Mesenchymal stem cell (in vitro differentiated cells and primary cell): ENCODE data around the gene ACSM5.

Source experiments
- DNase-seq: peaks from one replicate; pipeline ENCODE4 v3.0.0-alpha.2; 2013
- H2AFZ ChIP-seq: one replicate; pipeline ENCODE4 v1.6.1; 2013; ENCODE audit warnings: low read depth, mild to moderate bottlenecking, control low read depth, inconsistent platforms, low read length, moderate library complexity
- H2AK5ac ChIP-seq: 2 replicates; pipeline ENCODE4 v1.6.1; 2013; ENCODE audit warnings: low read length, moderate library complexity, mild to moderate bottlenecking, inconsistent platforms; ENCODE audit not compliant: severe bottlenecking
- H2BK120ac ChIP-seq: one replicate; pipeline ENCODE4 v1.6.1; 2013; ENCODE audit warnings: low read depth, mild to moderate bottlenecking, inconsistent platforms, low read length, moderate library complexity
- H2BK12ac ChIP-seq, 2 experiments: one replicate each; pipeline ENCODE4 v1.6.1; 2013; ENCODE audit warnings: inconsistent platforms in 2 of 2, low read length in 2 of 2, mild to moderate bottlenecking in 2 of 2, moderate library complexity in 2 of 2, control low read depth in 1 of 2
- H2BK15ac ChIP-seq: one replicate; pipeline ENCODE4 v1.6.1; 2013; ENCODE audit warnings: mild to moderate bottlenecking, low read depth, inconsistent platforms; ENCODE audit not compliant: poor library complexity, severe bottlenecking
- H2BK5ac ChIP-seq: 2 replicates; pipeline ENCODE4 v1.6.1; 2013; ENCODE audit warnings: low read depth, mild to moderate bottlenecking, low read length, control low read depth, inconsistent platforms; ENCODE audit not compliant: poor library complexity, severe bottlenecking
- H3K14ac ChIP-seq, 2 experiments: one replicate each; pipeline ENCODE4 v1.6.1; 2013; ENCODE audit warnings: inconsistent platforms in 2 of 2, low read length in 2 of 2, control low read depth in 1 of 2, mild to moderate bottlenecking in 1 of 2, moderate library complexity in 1 of 2
- H3K18ac ChIP-seq, 2 experiments: one replicate each; pipeline ENCODE4 v1.6.1; 2013; ENCODE audit warnings: inconsistent platforms in 2 of 2, low read length in 2 of 2, control low read depth in 1 of 2, low read depth in 1 of 2, mild to moderate bottlenecking in 1 of 2
- H3K23ac ChIP-seq, 2 experiments: one replicate each; pipeline ENCODE4 v1.6.1; 2013; ENCODE audit warnings: inconsistent platforms in 2 of 2, low read length in 2 of 2, mild to moderate bottlenecking in 2 of 2, moderate library complexity in 2 of 2, control low read depth in 1 of 2
- H3K27ac ChIP-seq: 2 replicates; pipeline ENCODE4 v1.5.1; 2013; ENCODE audit warnings: mild to moderate bottlenecking, moderate library complexity, low read length, control low read depth, inconsistent platforms; ENCODE audit not compliant: poor library complexity, severe bottlenecking
- H3K27me3 ChIP-seq, 2 experiments: 2 replicates each; pipeline versions ENCODE4 v1.6.1 to v1.7.0; 2013; ENCODE audit warnings: low read length in 2 of 2, mild to moderate bottlenecking in 2 of 2, moderate library complexity in 2 of 2, control low read depth in 1 of 2, inconsistent platforms in 1 of 2; ENCODE audit not compliant: control insufficient read depth in 1 of 2, insufficient read depth in 1 of 2
- H3K36me3 ChIP-seq, 2 experiments: 2 replicates each; pipeline versions ENCODE4 v1.6.1 to v1.7.0; 2013; ENCODE audit warnings: low read length in 2 of 2, control low read depth in 1 of 2, inconsistent platforms in 1 of 2, low read depth in 1 of 2, mild to moderate bottlenecking in 1 of 2; ENCODE audit not compliant: insufficient read depth in 2 of 2, control insufficient read depth in 1 of 2
- H3K4ac ChIP-seq, 2 experiments: one replicate each; pipeline ENCODE4 v1.6.1; 2013; ENCODE audit warnings: inconsistent platforms in 2 of 2, low read length in 2 of 2, mild to moderate bottlenecking in 2 of 2, moderate library complexity in 2 of 2, control low read depth in 1 of 2, low read depth in 1 of 2
- H3K4me1 ChIP-seq: 2 replicates; pipeline ENCODE4 v1.6.1; 2013; ENCODE audit warnings: low read depth, low read length, control low read depth; ENCODE audit not compliant: control insufficient read depth, insufficient read depth
- H3K4me2 ChIP-seq: 2 replicates; pipeline ENCODE4 v1.6.1; 2013; ENCODE audit warnings: low read length, mild to moderate bottlenecking, inconsistent platforms; ENCODE audit not compliant: poor library complexity, severe bottlenecking
- H3K4me3 ChIP-seq, 2 experiments: 2 replicates each; pipeline versions ENCODE4 v1.5.1 to v1.7.0; 2013; ENCODE audit warnings: low read length in 2 of 2, mild to moderate bottlenecking in 2 of 2, control low read depth in 1 of 2, low read depth in 1 of 2; ENCODE audit not compliant: insufficient read depth in 1 of 2
- H3K79me1 ChIP-seq: replicated peaks from 2 replicates; pipeline ENCODE4 v1.6.1; 2013; ENCODE audit warnings: mild to moderate bottlenecking, control low read depth, low read length, inconsistent platforms; ENCODE audit not compliant: poor library complexity, severe bottlenecking
- H3K9ac ChIP-seq: 2 replicates; pipeline ENCODE4 v1.7.0; 2013; ENCODE audit warnings: mild to moderate bottlenecking, low read length, moderate library complexity
- H3K9me3 ChIP-seq: 2 replicates; pipeline ENCODE4 v1.7.0; 2013; ENCODE audit warnings: mild to moderate bottlenecking, low read length; ENCODE audit not compliant: control insufficient read depth
- H4K8ac ChIP-seq: one replicate; pipeline ENCODE4 v1.6.1; 2013; ENCODE audit warnings: inconsistent platforms, mild to moderate bottlenecking, low read length, moderate library complexity
- H4K91ac ChIP-seq: one replicate; pipeline ENCODE4 v1.6.1; 2013; ENCODE audit warnings: mild to moderate bottlenecking, low read length, inconsistent platforms
- WGBS: methylation state at CpG from one replicate; pipeline ENCODE4 v1.1.7; 2013; ENCODE audit warnings: mixed read lengths; 5-methylcytosine and 5-hydroxymethylcytosine counted together

Gene ACSM5

GRCh38 chr16:20382202-20382948 lies 27.0 kb upstream of the ACSM5 start:
- no peak overlapping the region for H3K18ac ChIP-seq
- H3K36me3 ChIP-seq, result no peaks in the 10 kb centered on the region
- DNase-seq, result no peak
- no peak overlapping the region for H2BK12ac ChIP-seq
- H3K4ac ChIP-seq, result no peak overlapping the region
- no peak overlapping the region for H2AFZ ChIP-seq
- no peak overlapping the region for H2BK5ac ChIP-seq
- WGBS, result 77% methylated on average over 4 of the region's 7 CpGs
- H3K4me3 ChIP-seq, result no peak overlapping the region
- peaks cover 6% of the 10 kb centered on the region for H3K4me1 ChIP-seq
- no peak overlapping the region for H3K4me2 ChIP-seq
- peaks cover 9 to 43% of the 10 kb centered on the region in 2 experiments for H3K27me3 ChIP-seq
- no peak overlapping the region for H3K9ac ChIP-seq
- H3K23ac ChIP-seq, result no peak overlapping the region
- H2AK5ac ChIP-seq, result no peak overlapping the region
- H3K27ac ChIP-seq, result no peak overlapping the region
- H3K14ac ChIP-seq, result no peak overlapping the region
- no peak overlapping the region for H4K8ac ChIP-seq
- H2BK120ac ChIP-seq, result no peak overlapping the region
- H2BK15ac ChIP-seq, result no peak overlapping the region
- no peaks in the 10 kb centered on the region for H3K9me3 ChIP-seq
- no peak overlapping the region for H4K91ac ChIP-seq
- no peaks in the 10 kb centered on the region for H3K79me1 ChIP-seq

DNA sequence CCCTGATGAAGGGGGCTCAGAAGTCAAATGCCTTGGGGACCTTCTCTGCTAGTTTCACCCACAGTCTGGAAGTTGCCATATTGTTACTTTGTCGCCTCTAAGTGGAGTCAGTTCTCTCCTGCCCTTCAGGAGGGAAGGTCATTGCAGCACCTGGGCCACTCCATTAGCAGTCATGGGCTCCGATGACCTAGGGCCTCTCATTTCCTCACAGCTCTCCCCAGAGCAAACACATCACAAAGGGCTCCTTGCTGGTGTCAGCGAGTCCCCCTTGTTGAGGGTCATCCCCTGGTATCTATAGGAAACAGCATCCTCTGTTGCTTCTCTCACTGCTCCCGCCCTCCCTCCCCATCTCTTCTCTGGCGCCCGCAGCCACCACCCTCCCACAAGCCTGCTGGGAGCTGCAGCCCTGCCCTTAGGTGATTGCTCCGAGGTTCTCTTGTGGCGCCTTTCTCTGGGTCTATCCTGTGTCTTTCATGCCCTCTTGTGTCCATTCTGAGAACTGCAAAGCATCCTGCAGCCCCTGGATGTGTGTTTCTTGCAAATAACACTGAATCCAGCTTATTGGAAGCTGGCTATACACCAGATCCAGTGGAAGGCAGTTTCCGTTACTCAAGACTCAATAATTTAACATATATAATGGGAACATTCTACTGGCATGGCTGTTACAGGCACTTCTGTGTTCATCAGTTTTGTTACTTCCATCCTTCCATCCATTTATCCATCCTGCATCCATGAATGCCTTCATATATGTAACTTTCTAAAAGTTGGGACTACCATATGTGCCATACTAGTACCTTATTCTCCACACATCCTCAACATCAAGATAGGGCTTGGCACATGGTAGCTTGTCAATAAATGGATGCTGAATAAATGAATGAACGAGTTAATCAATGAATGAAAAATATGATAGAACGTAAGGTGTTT lies 26.0 kb upstream of the ACSM5 start:
- Histone ChIP-seq H3K14ac (no peak overlapping the region), H3K27me3 (peaks cover 9 to 38% of the 10 kb centered on the region in 2 experiments), H2AK5ac (no peak overlapping the region), H3K4me3 (no peak overlapping the region), H2BK5ac (no peak overlapping the region), H3K9ac (no peak overlapping the region), H3K79me1 (no peaks in the 10 kb centered on the region), H3K23ac (no peak overlapping the region), H3K27ac (no peak overlapping the region), H4K91ac (no peak overlapping the region), H3K4ac (no peak overlapping the region), H4K8ac (no peak overlapping the region), H2BK12ac (no peak overlapping the region), H2AFZ (no peak overlapping the region), H3K4me1 (peaks cover 6% of the 10 kb centered on the region), H3K9me3 (no peaks in the 10 kb centered on the region), H3K18ac (no peak overlapping the region), H3K4me2 (no peak overlapping the region), H3K36me3 (no peaks in the 10 kb centered on the region), H2BK15ac (no peak overlapping the region), H2BK120ac (no peak overlapping the region)
- DNase-seq, result peak; percentile 45
- WGBS, result 27% methylated on average over 11 of the region's 11 CpGs

GRCh38 chr16:20385844-20386832 lies 23.2 kb upstream of the ACSM5 start:
- WGBS, result 38% methylated on average over 30 of the region's 30 CpGs
- Histone ChIP-seq H3K4me2 (no peak overlapping the region), H3K27ac (no peak overlapping the region), H2BK12ac (no peak overlapping the region), H3K27me3 (peaks cover 9 to 27% of the 10 kb centered on the region in 2 experiments), H3K4ac (no peak overlapping the region), H3K9me3 (no peaks in the 10 kb centered on the region), H2BK120ac (no peak overlapping the region), H4K91ac (no peak overlapping the region), H3K79me1 (no peaks in the 10 kb centered on the region), H2AK5ac (no peak overlapping the region), H3K23ac (no peak overlapping the region), H3K4me3 (no peak overlapping the region), H4K8ac (no peak overlapping the region), H2BK5ac (no peak overlapping the region), H2BK15ac (no peak overlapping the region), H3K4me1 (peaks cover 3% of the 10 kb centered on the region), H3K36me3 (no peaks in the 10 kb centered on the region), H2AFZ (no peak overlapping the region), H3K9ac (no peak overlapping the region), H3K14ac (no peak overlapping the region), H3K18ac (no peak overlapping the region)
- DNase-seq, result peak; percentile 31
